Measurements from ENCODE around the gene GMDS.

The GMDS gene

DNA sequence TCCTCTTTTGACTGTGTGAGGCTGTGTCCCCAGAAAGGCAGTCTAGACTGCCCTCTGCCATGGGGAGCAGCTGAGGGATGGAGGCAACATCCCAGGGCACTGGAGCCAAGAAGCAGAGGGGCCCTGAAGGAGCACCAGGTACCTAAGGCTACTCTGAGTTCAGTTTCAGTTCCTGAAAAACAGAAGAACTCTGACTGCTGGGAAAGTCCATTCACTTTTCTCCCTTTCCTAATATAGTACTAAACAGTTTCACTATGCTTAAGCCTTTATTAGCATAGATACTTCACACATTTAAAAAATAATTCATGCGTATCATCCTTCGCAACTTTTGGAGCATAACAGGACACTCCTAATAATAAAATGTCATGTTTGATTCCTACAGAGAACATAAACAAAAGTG lies 505.7 kb downstream of the GMDS start:
- no peaks in the 10 kb centered on the region for H3K27me3 Mint-ChIP-seq
- ATAC-seq (no peak), DNase-seq (no peak)
- H3K9me3 Mint-ChIP-seq, result no peaks in the 10 kb centered on the region
- peaks cover 2% of the 10 kb centered on the region for H3K36me3 Mint-ChIP-seq (ENCODE audit: low read depth)
- H3K4me3 Mint-ChIP-seq, result no peak overlapping the region
- H3K4me1 Mint-ChIP-seq, result no peaks in the 10 kb centered on the region
- H3K27ac Mint-ChIP-seq, result no peak overlapping the region

- Mint-ChIP-seq H3K27ac (no peak overlapping the region), H3K4me3 (no peak overlapping the region), H3K36me3 (ENCODE audit: low read depth) (peaks cover 2% of the 10 kb centered on the region), H3K9me3 (no peaks in the 10 kb centered on the region), H3K4me1 (no peaks in the 10 kb centered on the region), H3K27me3 (no peaks in the 10 kb centered on the region)
- ATAC-seq, result no peak
- DNase-seq, result no peak
These were observed 506.2 kb downstream of the GMDS start for GRCh38 chr6:1739220-1739619.

GRCh38 chr6:1738558-1739081 lies 506.8 kb downstream of the GMDS start:
- DNase-seq (no peak), ATAC-seq (no peak)
- Mint-ChIP-seq H3K4me3 (no peak overlapping the region), H3K27me3 (no peaks in the 10 kb centered on the region), H3K4me1 (no peaks in the 10 kb centered on the region), H3K27ac (no peak overlapping the region), H3K36me3 (ENCODE audit: low read depth) (peaks cover 2% of the 10 kb centered on the region), H3K9me3 (no peaks in the 10 kb centered on the region)

DNA sequence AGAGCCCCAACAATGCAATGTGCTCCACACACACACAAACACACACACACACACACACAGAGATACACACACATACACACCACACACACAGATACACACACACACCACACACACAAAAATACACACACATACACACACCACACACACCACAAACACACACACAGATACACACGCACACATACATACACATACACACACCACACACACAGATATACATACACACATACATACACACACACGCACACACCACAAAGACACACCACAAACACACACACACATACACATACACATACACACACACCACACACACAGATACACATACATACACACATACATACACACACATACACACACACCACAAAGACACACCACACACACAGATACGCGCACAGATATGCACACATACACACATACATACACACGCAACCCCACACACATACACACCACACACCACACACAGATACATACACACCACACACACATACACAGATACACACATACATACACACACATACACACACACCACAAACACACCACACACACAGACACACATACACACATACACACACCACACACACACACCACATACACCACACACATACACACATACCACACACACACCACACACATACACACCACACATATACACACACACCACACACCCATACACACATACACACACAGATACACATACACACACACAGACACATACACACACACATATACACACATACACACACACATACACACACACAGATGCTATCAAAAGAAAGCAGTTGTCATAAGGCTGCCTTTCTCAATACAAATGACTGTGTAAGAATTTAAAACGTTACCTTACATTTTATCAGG lies 507.7 kb downstream of the GMDS start:
- no peaks in the 10 kb centered on the region for H3K9me3 Mint-ChIP-seq
- H3K4me1 Mint-ChIP-seq, result no peaks in the 10 kb centered on the region
- H3K4me3 Mint-ChIP-seq, result no peak overlapping the region
- DNase-seq, result no peak
- peaks cover 2% of the 10 kb centered on the region for H3K36me3 Mint-ChIP-seq (ENCODE audit: low read depth)
- H3K27ac Mint-ChIP-seq, result no peak overlapping the region
- no peaks in the 10 kb centered on the region for H3K27me3 Mint-ChIP-seq
- ATAC-seq, result no peak

GRCh38 chr6:1736346-1737105 lies 508.9 kb downstream of the GMDS start:
- peaks cover 5% of the 10 kb centered on the region for H3K36me3 Mint-ChIP-seq (ENCODE audit: low read depth)
- no peak for ATAC-seq
- H3K4me1 Mint-ChIP-seq, result no peaks in the 10 kb centered on the region
- no peak overlapping the region for H3K27ac Mint-ChIP-seq
- DNase-seq, result no peak
- H3K9me3 Mint-ChIP-seq, result no peaks in the 10 kb centered on the region
- no peak overlapping the region for H3K4me3 Mint-ChIP-seq
- no peaks in the 10 kb centered on the region for H3K27me3 Mint-ChIP-seq

- Mint-ChIP-seq H3K27ac (no peak overlapping the region), H3K9me3 (peaks cover 7% of the 10 kb centered on the region), H3K4me3 (no peak overlapping the region), H3K4me1 (no peaks in the 10 kb centered on the region), H3K36me3 (ENCODE audit: low read depth) (peaks cover 9% of the 10 kb centered on the region), H3K27me3 (no peaks in the 10 kb centered on the region)
- no peak for DNase-seq
- no peak for ATAC-seq
These were observed 510.1 kb downstream of the GMDS start for GRCh38 chr6:1735239-1735803.

- H3K4me3 Mint-ChIP-seq, result no peak overlapping the region
- peaks cover 10% of the 10 kb centered on the region for H3K36me3 Mint-ChIP-seq (ENCODE audit: low read depth)
- no peak overlapping the region for H3K27ac Mint-ChIP-seq
- H3K9me3 Mint-ChIP-seq, result peaks cover 7% of the 10 kb centered on the region
- no peak for DNase-seq
- H3K4me1 Mint-ChIP-seq, result no peaks in the 10 kb centered on the region
- ATAC-seq, result no peak
- no peaks in the 10 kb centered on the region for H3K27me3 Mint-ChIP-seq
These were observed 514.5 kb downstream of the GMDS start for GRCh38 chr6:1730882-1731281.

DNA sequence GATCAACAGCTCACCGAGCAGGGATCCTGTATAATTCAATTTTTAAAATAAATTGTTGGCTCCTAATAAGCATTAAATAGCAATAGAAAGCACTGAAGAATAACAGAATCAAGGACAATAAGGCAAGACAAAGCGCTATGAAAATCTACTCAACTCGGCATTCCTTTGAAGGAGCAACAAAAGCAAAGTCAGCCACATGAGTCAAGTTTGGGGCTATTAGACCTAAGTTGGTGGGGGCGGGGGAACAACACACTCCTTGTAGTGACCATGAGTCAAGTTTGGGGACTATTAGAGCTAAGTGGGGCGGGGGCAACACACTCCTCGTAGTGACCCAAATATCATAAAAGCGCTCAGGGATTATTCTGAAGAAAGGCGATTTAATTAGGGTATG lies 515.7 kb downstream of the GMDS start:
- Mint-ChIP-seq H3K4me3 (no peak overlapping the region), H3K9me3 (peaks cover 7% of the 10 kb centered on the region), H3K36me3 (ENCODE audit: low read depth) (peaks cover 19% of the 10 kb centered on the region), H3K4me1 (no peaks in the 10 kb centered on the region), H3K27me3 (no peaks in the 10 kb centered on the region), H3K27ac (no peak overlapping the region)
- ATAC-seq, result no peak
- no peak for DNase-seq

DNA sequence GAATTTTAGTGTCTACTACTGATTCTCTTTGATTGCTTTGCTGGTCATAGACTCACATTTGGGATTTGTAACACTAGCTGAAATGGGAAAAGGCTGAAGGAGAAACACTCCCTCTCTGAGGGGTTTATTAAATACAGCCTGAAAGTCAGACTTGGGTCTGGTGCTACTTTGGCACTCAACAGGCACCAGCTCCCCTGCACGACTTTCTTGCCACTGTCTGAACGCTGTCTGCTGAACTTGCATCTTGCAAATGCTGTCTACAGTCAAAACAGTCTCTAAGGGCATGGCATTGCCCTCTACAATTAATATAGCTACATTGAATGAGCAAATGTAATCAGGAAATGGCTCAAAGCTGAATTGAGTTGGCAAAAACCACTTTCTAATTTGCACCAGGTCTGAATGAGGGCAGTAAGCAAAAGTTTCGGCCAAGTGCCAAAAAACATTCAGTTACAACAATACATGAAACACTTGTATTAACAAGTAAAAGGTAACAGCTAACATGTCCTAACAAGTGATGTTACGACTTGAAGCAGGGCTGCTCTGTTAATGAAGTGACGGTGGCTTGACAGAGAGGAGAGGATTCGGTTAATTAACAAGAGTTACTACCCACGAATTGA lies 516.2 kb downstream of the GMDS start:
- peaks cover 20% of the 10 kb centered on the region for H3K36me3 Mint-ChIP-seq (ENCODE audit: low read depth)
- H3K27ac Mint-ChIP-seq, result no peak overlapping the region
- no peak overlapping the region for H3K4me3 Mint-ChIP-seq
- H3K4me1 Mint-ChIP-seq, result no peaks in the 10 kb centered on the region
- H3K27me3 Mint-ChIP-seq, result no peaks in the 10 kb centered on the region
- DNase-seq (no peak), ATAC-seq (no peak)
- H3K9me3 Mint-ChIP-seq, result peaks cover 7% of the 10 kb centered on the region

DNA sequence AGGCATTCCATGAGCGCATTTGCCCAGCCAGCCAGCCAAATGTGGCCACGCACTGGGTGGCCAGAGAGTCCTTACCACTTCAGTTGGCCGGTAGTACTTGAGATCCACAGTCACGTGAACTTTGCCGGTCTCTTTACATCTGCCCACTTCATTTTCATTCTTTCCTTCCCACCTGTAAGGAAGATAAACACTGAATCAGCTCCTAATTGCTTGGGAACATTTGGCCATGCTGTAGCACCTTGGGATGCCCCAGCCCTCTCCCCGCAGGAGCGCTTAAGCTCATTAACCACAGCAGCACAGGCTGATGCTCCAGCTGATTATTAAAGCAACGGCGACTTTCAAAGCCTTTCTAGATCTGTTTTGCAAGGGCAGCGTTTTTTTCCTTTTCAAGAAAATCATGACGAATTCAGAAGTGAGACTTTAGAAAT lies 519.0 kb downstream of the GMDS start:
- H3K27ac Mint-ChIP-seq, result no peak overlapping the region
- DNase-seq, result no peak
- H3K36me3 Mint-ChIP-seq (ENCODE audit: low read depth), result peaks cover 20% of the 10 kb centered on the region
- H3K27me3 Mint-ChIP-seq, result no peaks in the 10 kb centered on the region
- no peak overlapping the region for H3K4me3 Mint-ChIP-seq
- peaks cover 7% of the 10 kb centered on the region for H3K9me3 Mint-ChIP-seq
- ATAC-seq, result no peak
- H3K4me1 Mint-ChIP-seq, result no peaks in the 10 kb centered on the region

GRCh38 chr6:1724616-1725015 lies 520.8 kb downstream of the GMDS start:
- peaks cover 16% of the 10 kb centered on the region for H3K36me3 Mint-ChIP-seq (ENCODE audit: low read depth)
- H3K4me3 Mint-ChIP-seq, result no peak overlapping the region
- no peak overlapping the region for H3K27ac Mint-ChIP-seq
- ATAC-seq (no peak), DNase-seq (no peak)
- H3K9me3 Mint-ChIP-seq, result no peaks in the 10 kb centered on the region
- no peaks in the 10 kb centered on the region for H3K4me1 Mint-ChIP-seq
- no peaks in the 10 kb centered on the region for H3K27me3 Mint-ChIP-seq

GRCh38 chr6:1724124-1724523 lies 521.3 kb downstream of the GMDS start:
- DNase-seq, result no peak
- no peak overlapping the region for H3K27ac Mint-ChIP-seq
- no peaks in the 10 kb centered on the region for H3K9me3 Mint-ChIP-seq

GRCh38 chr6:1722801-1723200 lies 522.6 kb downstream of the GMDS start:
- no peak overlapping the region for H3K4me3 Mint-ChIP-seq
- ATAC-seq, result no peak

More at GRCh38 chr6:1724124-1724523, 521.3 kb downstream of the GMDS start:
- ATAC-seq, result no peak
- Mint-ChIP-seq H3K4me3 (no peak overlapping the region), H3K4me1 (no peaks in the 10 kb centered on the region), H3K36me3 (ENCODE audit: low read depth) (peaks cover 17% of the 10 kb centered on the region), H3K27me3 (no peaks in the 10 kb centered on the region)

GRCh38 chr6:1720620-1721322 lies 524.6 kb downstream of the GMDS start:
- peaks cover 21% of the 10 kb centered on the region for H3K36me3 Mint-ChIP-seq (ENCODE audit: low read depth)

More at GRCh38 chr6:1722801-1723200, 522.6 kb downstream of the GMDS start:
- DNase-seq, result no peak
- Mint-ChIP-seq H3K27ac (no peak overlapping the region), H3K4me1 (no peaks in the 10 kb centered on the region), H3K36me3 (ENCODE audit: low read depth) (peaks cover 19% of the 10 kb centered on the region), H3K27me3 (no peaks in the 10 kb centered on the region), H3K9me3 (no peaks in the 10 kb centered on the region)

More at GRCh38 chr6:1720620-1721322, 524.6 kb downstream of the GMDS start:
- no peaks in the 10 kb centered on the region for H3K27me3 Mint-ChIP-seq
- no peaks in the 10 kb centered on the region for H3K9me3 Mint-ChIP-seq
- no peak overlapping the region for H3K27ac Mint-ChIP-seq
- DNase-seq, result no peak
- no peaks in the 10 kb centered on the region for H3K4me1 Mint-ChIP-seq
- ATAC-seq, result no peak
- H3K4me3 Mint-ChIP-seq, result no peak overlapping the region

Measured in activated naive CD8-positive, alpha-beta T cell treated with anti-CD3 and anti-CD28 coated beads, Interleukin-2, amount 50 U/mL, for 24 hours (primary cell).